HepG2 (cell line): Measurements from ENCODE around the gene PET117. TPM values are rescaled to one million over a fixed set of nuclear protein-coding genes. Genes with fewer than 3 reads are reported as not detected.
A peak's percentile ranks its signal among the peaks of the same experiment; 100 is the strongest.

Experiments used
- ATF5 ChIP-seq: sonication (generic); formaldehyde crosslinking; IDR thresholded peaks from 2 replicates; pipeline ENCODE4 v1.4.0; 2020; ENCODE audit warnings: mild to moderate bottlenecking, low read depth, missing genetic modification reagents
- BRF2 ChIP-seq: sonication (generic); formaldehyde crosslinking; IDR thresholded peaks from 2 replicates; pipeline ENCODE4 v1.8.1; 2022; ENCODE audit warnings: mild to moderate bottlenecking, missing genetic modification reagents
- CAMTA2 ChIP-seq: sonication (generic); formaldehyde crosslinking; IDR thresholded peaks from 2 replicates; pipeline ENCODE4 v1.4.0; 2020; ENCODE audit warnings: mild to moderate bottlenecking, missing genetic modification reagents, borderline replicate concordance
- CEBPZ ChIP-seq: IDR thresholded peaks from 2 replicates; pipeline ENCODE4 v1.6.1; 2012; ENCODE audit warnings: low read length, improper control_type of control experiment
- GMEB1 ChIP-seq: sonication (generic); formaldehyde crosslinking; IDR thresholded peaks from 2 replicates; pipeline ENCODE4 v1.5.1; 2020; ENCODE audit warnings: missing genetic modification reagents, mild to moderate bottlenecking, borderline replicate concordance
- HOXA3 ChIP-seq: sonication (generic); formaldehyde crosslinking; IDR thresholded peaks from 2 replicates; pipeline ENCODE4 v1.5.0; 2020; ENCODE audit warnings: missing genetic modification reagents
- MLX ChIP-seq: IDR thresholded peaks from 2 replicates; pipeline ENCODE4 v1.6.1; 2016
- NAIF1 ChIP-seq: sonication (generic); formaldehyde crosslinking; IDR thresholded peaks from 2 replicates; pipeline ENCODE4 v1.5.0; 2020; ENCODE audit warnings: mild to moderate bottlenecking, missing genetic modification reagents, borderline replicate concordance
- NPAS2 ChIP-seq: sonication (generic); formaldehyde crosslinking; IDR thresholded peaks from 2 replicates; pipeline ENCODE4 v1.8.0; 2022; ENCODE audit warnings: mild to moderate bottlenecking, missing genetic modification reagents, borderline replicate concordance
- RORA ChIP-seq: sonication (generic); formaldehyde crosslinking; IDR thresholded peaks from 2 replicates; pipeline ENCODE4 v1.5.0; 2020; ENCODE audit warnings: mild to moderate bottlenecking, missing genetic modification reagents, moderate library complexity
- SIX1 ChIP-seq: sonication (generic); formaldehyde crosslinking; IDR thresholded peaks from 2 replicates; pipeline ENCODE4 v1.4.0; 2020; ENCODE audit warnings: missing genetic modification reagents, borderline replicate concordance
- SMARCC2 ChIP-seq: fragments of 450-650 bp; IDR thresholded peaks from 2 replicates; pipeline ENCODE4 v1.6.1; 2017; ENCODE audit warnings: antibody characterized with exemption, mild to moderate bottlenecking
- SMC3 ChIP-seq: IDR thresholded peaks from 2 replicates; pipeline ENCODE4 v1.6.1; 2011; ENCODE audit warnings: low read length, improper control_type of control experiment
- SP1 ChIP-seq, 2 experiments: fragments of 450-650 bp in 1 of 2; sonication (generic) in 1 of 2; formaldehyde crosslinking in 1 of 2; IDR thresholded peaks; 2 replicates each; pipeline versions ENCODE4 v1.4.0 to v1.6.1; 2016 to 2020; ENCODE audit warnings: missing genetic modification reagents in 1 of 2
- SRF ChIP-seq: IDR thresholded peaks from 2 replicates; pipeline ENCODE4 v1.6.1; 2011; ENCODE audit warnings: mild to moderate bottlenecking, low read depth, low read length, moderate library complexity
- STAT6 ChIP-seq: sonication (generic); formaldehyde crosslinking; IDR thresholded peaks from 2 replicates; pipeline ENCODE4 v1.4.0; 2020; ENCODE audit warnings: missing genetic modification reagents, mild to moderate bottlenecking, borderline replicate concordance
- TCF7 ChIP-seq: sonication (generic); IDR thresholded peaks from 2 replicates; pipeline ENCODE4 v1.6.1; 2016; ENCODE audit warnings: antibody characterized with exemption, low read depth
- ZNF292 ChIP-seq: sonication (generic); formaldehyde crosslinking; IDR thresholded peaks from 2 replicates; pipeline ENCODE4 v1.8.1; 2022; ENCODE audit warnings: mild to moderate bottlenecking, low read depth, missing genetic modification reagents, borderline replicate concordance
- ZSCAN30 ChIP-seq: sonication (generic); formaldehyde crosslinking; IDR thresholded peaks from 2 replicates; pipeline ENCODE4 v1.5.0; 2020; ENCODE audit warnings: mild to moderate bottlenecking, missing genetic modification reagents
- polyA plus RNA-seq, 8 experiments: library from polyadenylated mRNA; depleted of rRNA in 3 of 8; stranded (reverse) in 7 of 8; unstranded in 1 of 8; fragments of >200 nt; fragmentation: Illumina TruSeq in 4 of 8; extraction: Trizol in 4 of 8; gene quantifications; 2 replicates each; pipeline versions ENCODE4 v1.2.1 to v1.2.3, GENCODE V29; 2011 to 2016; ENCODE audit warnings: low read depth in 4 of 8, missing spikeins in 1 of 8, mixed read lengths in 1 of 8; ENCODE audit not compliant: insufficient read depth in 1 of 8
- total RNA-seq, 5 experiments: library from RNA; depleted of rRNA; stranded (reverse); fragments of >200 nt; fragmentation: Illumina TruSeq; extraction: Trizol; gene quantifications; 2 replicates each; pipeline ENCODE4 v1.2.3, GENCODE V29; 2016; ENCODE audit warnings: low read depth in 1 of 5

The PET117 gene
- total and polyA plus RNA-seq, 2 of the 13 experiments (the other 11 are each of a cell fraction or from before 2014, with no cell fraction given) = 22.2 to 48.2 TPM

- TF ChIP-seq STAT6 (CRISPR knock-in tag) (no peak), ATF5 (CRISPR knock-in tag) (no peak), TCF7 (no peak), SIX1 (no peak; the same call in 1 of the 2 replicates), MLX (CRISPR knock-in tag) (no peak), RORA (no peak), HOXA3 (0 out of 2 replicates have a peak, but pooled peaks have one; percentile 27), SRF (peak; percentile 28; the same call in 1 of the 2 replicates), CAMTA2 (CRISPR knock-in tag) (no peak), SMC3 (no peak), GMEB1 (CRISPR knock-in tag) (no peak; the same call in 1 of the 2 replicates), CEBPZ (no peak), ZSCAN30 (CRISPR knock-in tag) (no peak), BRF2 (CRISPR knock-in tag) (no peak; the same call in 1 of the 2 replicates), SMARCC2 (no peak), NAIF1 (CRISPR knock-in tag) (peak; percentile 75; the same call in 1 of the 2 replicates), SP1 (IDR thresholded peaks at IDR 0.05) (no peak), SP1 (CRISPR knock-in tag; IDR thresholded peaks at IDR 0.05) (no peak; the same call in 1 of the 2 replicates), NPAS2 (no peak), ZNF292 (CRISPR knock-in tag) (peak; percentile 37; the same call in 1 of the 2 replicates)
These were observed 7.0 kb downstream of the PET117 start (continued) for GRCh38 chr20:18144541-18145099.
